ENCODE results near the gene ANP32B.
"Not testable (repeated sequence)": the region's sequence is repeated elsewhere in the genome, so short reads cannot be mapped to it uniquely, and the experiment has no call there.

The ANP32B gene

DNA sequence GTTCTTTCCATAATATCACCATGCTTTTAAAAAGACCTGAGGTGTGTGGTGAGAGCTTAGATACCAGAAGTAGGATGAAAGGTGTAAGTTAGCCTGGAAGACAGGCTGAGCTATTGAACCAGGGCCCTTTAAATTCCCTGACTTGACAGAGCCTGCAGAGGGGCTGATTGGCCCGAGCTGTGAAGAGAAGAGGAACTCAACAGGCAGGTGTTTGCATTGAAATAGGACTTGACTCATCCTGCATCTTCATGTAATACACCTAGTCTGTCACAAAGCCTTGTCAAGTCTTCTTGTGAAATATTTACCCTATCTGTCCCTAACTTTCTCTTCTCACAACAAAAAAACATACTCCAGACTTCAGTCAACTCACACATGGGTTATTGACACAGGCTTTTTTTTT lies 16.6 kb upstream of the ANP32B start:
- DNase-seq (ENCODE audit: low spot score), result no peak
- TF ChIP-seq, protein P1, sequence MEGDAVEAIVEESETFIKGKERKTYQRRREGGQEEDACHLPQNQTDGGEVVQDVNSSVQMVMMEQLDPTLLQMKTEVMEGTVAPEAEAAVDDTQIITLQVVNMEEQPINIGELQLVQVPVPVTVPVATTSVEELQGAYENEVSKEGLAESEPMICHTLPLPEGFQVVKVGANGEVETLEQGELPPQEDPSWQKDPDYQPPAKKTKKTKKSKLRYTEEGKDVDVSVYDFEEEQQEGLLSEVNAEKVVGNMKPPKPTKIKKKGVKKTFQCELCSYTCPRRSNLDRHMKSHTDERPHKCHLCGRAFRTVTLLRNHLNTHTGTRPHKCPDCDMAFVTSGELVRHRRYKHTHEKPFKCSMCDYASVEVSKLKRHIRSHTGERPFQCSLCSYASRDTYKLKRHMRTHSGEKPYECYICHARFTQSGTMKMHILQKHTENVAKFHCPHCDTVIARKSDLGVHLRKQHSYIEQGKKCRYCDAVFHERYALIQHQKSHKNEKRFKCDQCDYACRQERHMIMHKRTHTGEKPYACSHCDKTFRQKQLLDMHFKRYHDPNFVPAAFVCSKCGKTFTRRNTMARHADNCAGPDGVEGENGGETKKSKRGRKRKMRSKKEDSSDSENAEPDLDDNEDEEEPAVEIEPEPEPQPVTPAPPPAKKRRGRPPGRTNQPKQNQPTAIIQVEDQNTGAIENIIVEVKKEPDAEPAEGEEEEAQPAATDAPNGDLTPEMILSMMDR (IDR thresholded peaks at IDR 0.05; ENCODE audit: extremely low read depth, missing control alignments), result no peak

DNA sequence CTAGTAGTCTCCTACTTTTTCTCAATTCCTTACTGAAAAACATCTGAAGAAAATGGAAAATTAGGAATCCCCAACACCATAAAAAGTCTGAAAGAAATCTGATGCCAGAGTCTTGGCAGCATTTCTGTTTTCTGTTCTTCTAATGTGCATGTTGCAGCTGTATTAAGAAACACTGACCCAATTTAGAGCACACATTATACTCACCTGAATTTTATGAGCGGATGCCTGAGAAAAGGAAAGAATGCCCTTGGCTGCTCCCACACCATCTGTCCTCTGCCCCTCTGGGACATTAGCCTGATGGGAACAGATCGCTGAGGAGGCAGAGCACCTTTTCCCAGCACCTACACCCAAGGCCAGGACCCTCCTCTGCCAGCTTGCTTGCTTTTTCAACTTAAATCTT lies 14.1 kb upstream of the ANP32B start:
- no peak for DNase-seq (ENCODE audit: low spot score)
- TF ChIP-seq, protein P1 (IDR thresholded peaks at IDR 0.05; ENCODE audit: extremely low read depth, missing control alignments), result no peak

DNA sequence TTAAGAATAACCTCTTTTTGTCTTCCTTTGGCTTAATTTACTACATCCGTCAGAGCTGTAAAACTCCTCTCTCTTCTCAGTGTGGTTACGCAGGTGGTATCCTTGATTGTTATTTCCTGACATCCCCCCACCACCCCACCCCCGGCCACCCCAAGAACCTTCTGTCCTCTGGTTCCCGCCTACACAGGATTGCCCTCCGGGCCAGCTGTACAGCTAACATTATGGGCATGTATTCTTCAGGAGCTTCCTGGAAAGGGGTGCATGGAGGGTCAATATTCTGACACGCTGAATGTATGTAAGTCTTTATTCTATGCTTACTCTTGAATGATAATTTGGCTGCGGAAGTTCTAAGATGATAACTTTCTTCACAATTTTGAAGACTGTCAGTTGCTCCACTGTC lies 13.0 kb upstream of the ANP32B start:
- no peak for DNase-seq (ENCODE audit: low spot score)
- TF ChIP-seq, protein P1 (IDR thresholded peaks at IDR 0.05; ENCODE audit: extremely low read depth, missing control alignments), result no peak

DNA sequence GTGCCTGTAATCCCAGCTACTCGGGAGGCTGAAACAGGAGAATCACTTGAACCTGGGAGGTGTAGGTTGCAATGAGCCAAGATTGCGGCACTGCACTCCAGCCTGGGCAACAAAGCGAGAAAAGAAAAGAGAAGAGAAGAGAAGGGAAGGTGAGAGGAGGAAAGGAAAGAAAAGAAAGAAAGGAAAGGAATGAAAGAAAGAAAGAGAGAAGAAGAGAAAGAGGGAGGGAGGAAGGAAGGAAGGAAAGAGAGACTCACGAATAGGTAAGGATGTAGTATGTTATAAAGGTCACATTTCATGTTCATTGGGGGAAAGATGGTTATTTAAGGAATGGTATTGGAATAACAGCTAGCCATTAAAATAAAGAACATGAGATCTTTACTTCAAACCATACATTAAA lies 10.4 kb upstream of the ANP32B start:
- DNase-seq (ENCODE audit: low spot score), result no peak

DNA sequence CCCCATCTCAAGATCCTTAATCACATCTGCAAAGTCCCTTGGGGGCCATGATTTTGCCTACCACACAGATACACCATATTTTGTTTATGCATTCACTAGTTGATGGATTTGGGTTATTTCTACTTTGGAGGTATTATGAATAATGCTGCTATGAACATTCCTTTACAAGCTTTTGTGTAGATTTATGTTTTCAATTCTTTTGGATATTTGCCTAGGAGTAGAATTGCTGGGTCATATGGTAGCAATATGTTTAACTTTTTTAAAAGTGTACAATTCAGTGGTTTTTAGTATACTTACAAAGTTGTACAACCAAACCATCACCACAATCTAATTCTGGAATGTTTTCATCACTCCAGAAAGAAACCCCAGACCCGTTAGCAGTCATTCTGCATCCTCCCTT lies 7.8 kb upstream of the ANP32B start:
- no peak for DNase-seq (ENCODE audit: low spot score)
- TF ChIP-seq, protein P1 (IDR thresholded peaks at IDR 0.05; ENCODE audit: extremely low read depth, missing control alignments), result no peak

More for the DNA sequence above, 10.4 kb upstream of the ANP32B start:
- TF ChIP-seq, protein P1 (IDR thresholded peaks at IDR 0.05; ENCODE audit: extremely low read depth, missing control alignments), result no peak

DNA sequence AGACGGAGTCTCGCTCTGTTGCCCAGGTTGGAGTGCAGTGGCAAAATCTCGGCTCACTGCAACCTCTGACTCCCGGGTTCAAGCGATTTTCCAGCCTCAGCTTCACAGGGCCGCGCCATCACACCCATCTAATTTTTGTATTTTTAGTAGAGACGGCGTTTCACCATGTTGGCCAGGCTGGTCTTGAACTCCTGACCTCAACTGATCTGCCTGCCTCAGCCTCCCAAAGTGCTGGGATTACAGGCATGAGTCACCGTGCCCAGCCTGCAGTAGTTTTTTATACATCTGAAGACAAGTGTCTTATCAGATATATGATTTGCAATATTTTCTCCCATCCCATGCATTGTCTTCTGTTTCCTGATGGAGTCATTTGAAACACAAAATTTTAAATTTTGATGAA lies 6.5 kb upstream of the ANP32B start:
- DNase-seq (ENCODE audit: low spot score), result not testable (repeated sequence)

DNA sequence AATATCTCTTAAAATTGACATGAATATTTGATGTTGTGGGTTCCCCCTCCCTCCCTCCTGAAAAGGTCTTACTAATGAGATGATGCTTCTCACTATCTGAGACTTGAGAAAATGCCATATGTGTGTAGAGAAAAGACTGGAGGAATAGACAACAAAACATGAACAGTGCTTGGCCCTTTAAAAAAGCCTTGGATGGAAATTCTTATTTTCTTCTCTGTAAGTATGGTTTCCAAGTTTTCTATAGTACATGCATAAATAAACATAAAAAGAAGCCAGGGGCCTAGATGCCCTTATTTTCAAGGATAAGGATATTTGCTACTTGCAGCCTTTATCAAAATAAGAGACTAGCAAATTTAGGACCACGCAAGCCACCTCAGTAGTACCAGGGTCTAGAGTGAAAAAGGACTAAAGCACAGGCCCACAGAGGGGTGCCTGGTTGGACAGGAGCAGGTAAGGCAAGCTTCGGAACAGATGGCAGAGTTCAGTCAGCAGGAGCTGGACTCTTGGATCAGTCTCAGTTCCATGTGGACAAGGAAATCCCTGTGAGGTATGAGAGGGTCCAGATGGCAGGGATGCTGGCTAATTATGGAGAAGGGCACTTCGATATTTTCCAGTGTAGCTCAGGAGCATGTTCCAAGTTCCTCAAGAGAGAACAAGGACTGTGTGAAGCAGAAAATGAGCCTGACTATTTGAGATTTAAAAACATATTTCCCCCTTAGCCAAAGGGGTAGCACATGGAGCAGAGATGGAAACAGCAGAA lies 4.6 kb upstream of the ANP32B start:
- no peak for DNase-seq (ENCODE audit: low spot score)
- TF ChIP-seq, protein P1 (IDR thresholded peaks at IDR 0.05; ENCODE audit: extremely low read depth, missing control alignments), result no peak

Measured in GM20000 (cell line).